Osteoblast (primary cell): ENCODE measurements around the gene THSD7A. TPM values are rescaled to one million over a fixed set of nuclear protein-coding genes. Genes with fewer than 3 reads are reported as not detected.

Source experiments
- DNase-seq: peaks from one replicate; pipeline ENCODE4 v3.0.0; 2011; ENCODE audit warnings: low spot score, mixed read lengths; ENCODE audit not compliant: insufficient read length; ENCODE audit errors: missing footprints
- H2AFZ ChIP-seq: 2 replicates; pipeline ENCODE4 v1.6.0; 2011; ENCODE audit warnings: mild to moderate bottlenecking, low read length
- H3K27ac ChIP-seq: 2 replicates; pipeline ENCODE4 v1.5.1; 2011; ENCODE audit warnings: mild to moderate bottlenecking, low read depth, low read length, moderate library complexity
- H3K27me3 ChIP-seq: 2 replicates; pipeline ENCODE4 v1.6.0; 2012; ENCODE audit warnings: mild to moderate bottlenecking, control low read depth, inconsistent platforms, low read length, moderate library complexity; ENCODE audit not compliant: insufficient read depth
- H3K36me3 ChIP-seq: 2 replicates; pipeline ENCODE4 v1.5.1; 2011; ENCODE audit warnings: mild to moderate bottlenecking, low read length, control low read depth, moderate library complexity; ENCODE audit not compliant: insufficient read depth
- H3K4me1 ChIP-seq: 2 replicates; pipeline ENCODE4 v1.5.1; 2011; ENCODE audit warnings: mild to moderate bottlenecking, low read length, control low read depth, moderate library complexity; ENCODE audit not compliant: insufficient read depth
- H3K4me2 ChIP-seq: 2 replicates; pipeline ENCODE4 v1.6.0; 2011; ENCODE audit warnings: mild to moderate bottlenecking, low read length; ENCODE audit not compliant: insufficient read depth
- H3K4me3 ChIP-seq: fragments of 200-600 bp; sonication (generic); 3 replicates; pipeline ENCODE4 v1.5.1; 2012; ENCODE audit warnings: mild to moderate bottlenecking, low read length, inconsistent platforms; ENCODE audit not compliant: insufficient read depth
- H3K79me2 ChIP-seq: 2 replicates; pipeline ENCODE4 v1.6.0; 2012; ENCODE audit warnings: mild to moderate bottlenecking, low read length, control low read depth, inconsistent platforms; ENCODE audit not compliant: insufficient read depth
- H3K9me3 ChIP-seq: 2 replicates; pipeline ENCODE4 v1.5.1; 2011; ENCODE audit warnings: low read depth, low read length, control low read depth
- H4K20me1 ChIP-seq: 2 replicates; pipeline ENCODE4 v1.6.0; 2012; ENCODE audit warnings: mild to moderate bottlenecking, low read length, control low read depth; ENCODE audit not compliant: insufficient read depth
- total RNA-seq: library from RNA; depleted of rRNA; stranded (reverse); fragments of >200 nt; gene quantifications from 2 replicates; pipeline ENCODE4 v1.2.3, GENCODE V29; 2012
- TF ChIP-seq, protein P1 (sequence below): IDR thresholded peaks from 2 replicates; pipeline ENCODE4 v1.5.1; 2011; ENCODE audit warnings: mild to moderate bottlenecking, low read depth, low read length, moderate library complexity; ENCODE audit errors: extremely low read depth

THSD7A gene
- total RNA-seq, 1 donor: under 0.01 TPM

DNA sequence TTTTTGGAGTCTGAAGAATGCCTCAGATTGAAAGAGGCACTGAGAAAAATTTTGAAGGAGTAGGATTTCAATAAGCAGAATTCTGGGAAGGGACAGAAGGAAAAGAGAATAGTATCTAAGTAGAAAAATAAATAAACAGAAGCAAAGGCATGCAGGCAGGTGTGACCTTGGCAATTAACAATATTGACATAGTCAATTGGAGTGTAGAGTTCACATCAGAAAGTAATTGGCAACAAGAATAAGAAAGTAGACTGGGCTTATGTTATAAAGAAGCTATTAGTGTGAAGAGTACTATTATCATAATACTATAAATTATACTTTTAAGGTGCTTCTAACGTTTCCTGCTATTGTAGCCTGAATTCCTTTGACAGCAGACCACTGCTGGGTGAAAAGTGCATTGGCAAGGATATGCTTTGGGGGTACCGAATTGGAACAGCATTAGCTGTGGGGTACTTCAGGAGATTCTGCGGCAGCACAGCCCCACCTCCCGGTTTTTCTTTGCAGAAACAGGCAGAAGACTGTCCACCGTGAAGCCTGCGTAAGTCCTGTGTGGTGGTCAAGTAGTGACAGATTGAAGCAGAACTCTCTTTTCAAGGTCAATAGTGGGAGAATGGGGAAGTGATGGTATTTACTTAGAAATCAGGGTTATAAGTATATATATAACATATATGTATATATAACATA lies 357.0 kb downstream of the THSD7A start:
- no peak overlapping the region for H3K27ac ChIP-seq
- no peak overlapping the region for H3K4me3 ChIP-seq
- H3K27me3 ChIP-seq: no peaks in the 10 kb centered on the region
- H4K20me1 ChIP-seq: no peaks in the 10 kb centered on the region
- H2AFZ ChIP-seq: no peak overlapping the region
- H3K79me2 ChIP-seq: no peaks in the 10 kb centered on the region
- H3K9me3 ChIP-seq: no peaks in the 10 kb centered on the region
- H3K4me2 ChIP-seq: no peak overlapping the region
- no peaks in the 10 kb centered on the region for H3K36me3 ChIP-seq
- TF ChIP-seq, protein P1, sequence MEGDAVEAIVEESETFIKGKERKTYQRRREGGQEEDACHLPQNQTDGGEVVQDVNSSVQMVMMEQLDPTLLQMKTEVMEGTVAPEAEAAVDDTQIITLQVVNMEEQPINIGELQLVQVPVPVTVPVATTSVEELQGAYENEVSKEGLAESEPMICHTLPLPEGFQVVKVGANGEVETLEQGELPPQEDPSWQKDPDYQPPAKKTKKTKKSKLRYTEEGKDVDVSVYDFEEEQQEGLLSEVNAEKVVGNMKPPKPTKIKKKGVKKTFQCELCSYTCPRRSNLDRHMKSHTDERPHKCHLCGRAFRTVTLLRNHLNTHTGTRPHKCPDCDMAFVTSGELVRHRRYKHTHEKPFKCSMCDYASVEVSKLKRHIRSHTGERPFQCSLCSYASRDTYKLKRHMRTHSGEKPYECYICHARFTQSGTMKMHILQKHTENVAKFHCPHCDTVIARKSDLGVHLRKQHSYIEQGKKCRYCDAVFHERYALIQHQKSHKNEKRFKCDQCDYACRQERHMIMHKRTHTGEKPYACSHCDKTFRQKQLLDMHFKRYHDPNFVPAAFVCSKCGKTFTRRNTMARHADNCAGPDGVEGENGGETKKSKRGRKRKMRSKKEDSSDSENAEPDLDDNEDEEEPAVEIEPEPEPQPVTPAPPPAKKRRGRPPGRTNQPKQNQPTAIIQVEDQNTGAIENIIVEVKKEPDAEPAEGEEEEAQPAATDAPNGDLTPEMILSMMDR: no peak
- H3K4me1 ChIP-seq: no peaks in the 10 kb centered on the region
- DNase-seq: no peak

DNA sequence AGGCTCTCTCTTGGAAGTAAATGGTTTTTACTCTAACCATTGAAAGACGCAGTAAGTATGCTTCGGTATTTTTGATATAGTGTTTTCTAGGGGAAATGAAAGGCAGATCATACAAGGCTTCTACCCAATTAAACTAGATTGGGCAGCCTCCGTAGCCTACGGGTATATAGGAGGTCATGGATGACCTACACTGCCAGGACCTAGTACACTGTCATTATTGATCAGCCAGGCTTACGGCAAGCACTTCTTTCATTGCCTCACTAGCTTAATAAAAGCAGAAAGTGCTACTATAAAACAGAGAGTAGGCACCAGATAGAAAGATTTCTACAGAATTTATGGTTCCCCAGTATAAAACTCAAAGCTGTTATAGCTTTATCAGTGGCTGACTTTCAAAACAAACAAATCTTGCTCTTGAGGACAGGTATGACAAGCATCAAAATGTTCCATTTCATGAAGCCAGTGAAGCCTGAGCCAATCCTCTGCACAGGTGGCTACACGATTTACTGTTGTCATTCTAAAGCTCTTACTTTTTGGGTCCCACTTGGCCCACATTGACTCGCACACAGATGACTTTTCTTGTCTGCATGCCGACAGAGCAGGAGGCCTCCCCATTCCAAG lies 358.1 kb downstream of the THSD7A start:
- Histone ChIP-seq H3K79me2 (no peaks in the 10 kb centered on the region), H3K36me3 (no peaks in the 10 kb centered on the region), H3K4me2 (no peak overlapping the region), H2AFZ (no peak overlapping the region), H3K27ac (no peak overlapping the region), H4K20me1 (no peaks in the 10 kb centered on the region), H3K27me3 (no peaks in the 10 kb centered on the region), H3K4me1 (no peaks in the 10 kb centered on the region), H3K4me3 (no peak overlapping the region), H3K9me3 (no peaks in the 10 kb centered on the region)
- no peak for DNase-seq
- TF ChIP-seq, protein P1: no peak

DNA sequence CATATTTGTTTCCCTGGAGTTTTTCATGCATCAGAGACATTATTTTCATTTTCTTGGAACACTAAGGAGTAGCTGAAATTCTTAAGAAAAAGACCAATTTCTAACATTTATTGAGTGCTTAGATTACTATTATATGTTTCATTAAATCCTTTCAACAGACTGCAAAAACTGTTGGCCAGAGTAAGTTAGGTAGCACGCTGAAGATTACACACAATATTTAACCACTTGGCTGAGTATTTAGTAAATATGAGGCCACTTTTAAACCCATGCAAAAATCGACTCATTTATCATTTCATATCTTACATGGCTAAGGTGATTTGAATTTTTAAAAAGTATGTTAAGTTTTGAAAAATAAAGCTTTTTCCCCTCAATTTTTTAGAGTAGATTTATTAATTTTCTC lies 358.8 kb downstream of the THSD7A start:
- TF ChIP-seq, protein P1: no peak
- no peak overlapping the region for H3K4me3 ChIP-seq
- no peaks in the 10 kb centered on the region for H3K36me3 ChIP-seq
- no peaks in the 10 kb centered on the region for H4K20me1 ChIP-seq
- H3K79me2 ChIP-seq: no peaks in the 10 kb centered on the region
- no peaks in the 10 kb centered on the region for H3K27me3 ChIP-seq
- no peaks in the 10 kb centered on the region for H3K9me3 ChIP-seq
- DNase-seq: no peak
- H2AFZ ChIP-seq: no peak overlapping the region
- H3K4me2 ChIP-seq: no peak overlapping the region
- H3K4me1 ChIP-seq: no peaks in the 10 kb centered on the region
- H3K27ac ChIP-seq: no peak overlapping the region

DNA sequence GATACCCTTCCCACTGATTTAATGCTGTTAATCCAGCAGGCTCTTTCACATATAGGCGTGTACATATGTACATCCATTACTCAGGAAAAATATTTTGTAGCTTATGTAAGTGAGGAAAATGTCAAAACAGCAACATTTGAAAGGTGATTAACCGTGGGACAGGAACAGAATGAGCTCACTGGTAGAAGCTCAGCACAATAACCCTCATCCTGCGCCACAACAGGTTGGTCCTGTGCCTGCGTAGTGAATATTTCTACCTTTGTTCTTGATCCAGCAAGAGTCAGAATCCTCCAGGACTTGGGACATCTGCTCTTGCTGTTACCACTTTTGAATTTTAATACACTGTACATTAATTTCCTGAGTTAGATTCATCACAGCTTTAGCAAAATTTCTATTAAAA lies 359.4 kb downstream of the THSD7A start:
- TF ChIP-seq, protein P1: no peak
- no peak overlapping the region for H3K27ac ChIP-seq
- H3K4me1 ChIP-seq: no peaks in the 10 kb centered on the region
- H3K36me3 ChIP-seq: no peaks in the 10 kb centered on the region
- H3K9me3 ChIP-seq: no peaks in the 10 kb centered on the region
- H4K20me1 ChIP-seq: no peaks in the 10 kb centered on the region
- H2AFZ ChIP-seq: no peak overlapping the region
- no peak for DNase-seq
- no peaks in the 10 kb centered on the region for H3K79me2 ChIP-seq
- no peak overlapping the region for H3K4me2 ChIP-seq
- no peaks in the 10 kb centered on the region for H3K27me3 ChIP-seq
- H3K4me3 ChIP-seq: no peak overlapping the region
